ENCODE results near the gene B4GALT5.

DNA sequence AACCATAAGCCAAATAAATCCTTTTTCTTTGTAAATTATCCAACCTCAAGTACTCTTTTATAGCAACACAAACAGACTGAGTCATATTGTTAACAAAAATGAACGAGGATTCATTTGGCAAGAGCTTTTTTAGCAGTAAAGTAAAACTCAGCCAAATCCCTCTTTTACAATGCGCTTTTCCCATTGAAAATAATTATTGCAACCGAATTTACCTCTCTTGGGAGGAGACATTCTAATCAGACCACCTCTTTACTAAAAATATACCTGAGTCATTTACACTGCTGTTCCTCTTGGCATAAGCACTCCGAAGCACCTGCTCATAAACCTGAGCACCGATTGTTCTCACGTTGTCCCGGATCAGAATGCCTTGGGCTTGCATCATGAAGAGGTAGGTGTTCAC lies 57.4 kb downstream of the B4GALT5 start:
- TF ChIP-seq, protein P1, sequence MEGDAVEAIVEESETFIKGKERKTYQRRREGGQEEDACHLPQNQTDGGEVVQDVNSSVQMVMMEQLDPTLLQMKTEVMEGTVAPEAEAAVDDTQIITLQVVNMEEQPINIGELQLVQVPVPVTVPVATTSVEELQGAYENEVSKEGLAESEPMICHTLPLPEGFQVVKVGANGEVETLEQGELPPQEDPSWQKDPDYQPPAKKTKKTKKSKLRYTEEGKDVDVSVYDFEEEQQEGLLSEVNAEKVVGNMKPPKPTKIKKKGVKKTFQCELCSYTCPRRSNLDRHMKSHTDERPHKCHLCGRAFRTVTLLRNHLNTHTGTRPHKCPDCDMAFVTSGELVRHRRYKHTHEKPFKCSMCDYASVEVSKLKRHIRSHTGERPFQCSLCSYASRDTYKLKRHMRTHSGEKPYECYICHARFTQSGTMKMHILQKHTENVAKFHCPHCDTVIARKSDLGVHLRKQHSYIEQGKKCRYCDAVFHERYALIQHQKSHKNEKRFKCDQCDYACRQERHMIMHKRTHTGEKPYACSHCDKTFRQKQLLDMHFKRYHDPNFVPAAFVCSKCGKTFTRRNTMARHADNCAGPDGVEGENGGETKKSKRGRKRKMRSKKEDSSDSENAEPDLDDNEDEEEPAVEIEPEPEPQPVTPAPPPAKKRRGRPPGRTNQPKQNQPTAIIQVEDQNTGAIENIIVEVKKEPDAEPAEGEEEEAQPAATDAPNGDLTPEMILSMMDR (IDR thresholded peaks at IDR 0.05 in 8 of 11, conservative IDR thresholded peaks at IDR 0.05 in 3 of 11): no peak
- TF ChIP-seq POLR2AphosphoS5 (IDR thresholded peaks at IDR 0.05): no peak

Measured in spleen (tissue), 7 donors.